ENCODE results near the gene JOSD1.
A peak's percentile ranks its signal among the peaks of the same experiment; 100 is the strongest.

Gene JOSD1

DNA sequence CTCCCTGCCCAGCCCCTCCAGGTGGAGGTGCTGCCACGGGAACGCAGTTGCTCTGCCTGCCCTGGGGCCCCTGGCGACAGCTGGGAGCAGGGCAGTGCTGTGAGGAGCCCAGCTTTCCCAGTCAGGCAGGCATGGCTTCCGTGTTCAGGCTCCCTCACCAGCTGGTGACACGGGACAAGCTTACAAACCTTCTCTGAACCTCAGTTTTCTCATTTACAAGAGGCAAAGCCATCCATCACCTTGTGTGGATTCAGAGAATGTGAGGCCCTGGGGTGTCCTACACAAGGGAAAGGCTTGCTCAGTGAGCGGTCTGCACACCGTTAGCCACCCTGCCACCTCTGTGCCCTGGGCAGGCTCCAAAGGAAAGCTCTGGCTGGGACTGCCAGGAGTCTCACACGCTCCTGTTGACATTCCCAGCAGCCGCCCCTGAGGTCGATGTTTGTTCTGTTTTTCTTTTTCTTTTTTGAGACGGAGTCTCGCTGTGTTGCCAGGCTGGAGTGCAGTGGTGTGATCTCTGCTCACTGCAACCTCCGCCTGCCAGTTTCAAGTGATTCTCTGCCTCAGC is 31.6 kb upstream of the JOSD1 start:
- no peak for DNase-seq

DNA sequence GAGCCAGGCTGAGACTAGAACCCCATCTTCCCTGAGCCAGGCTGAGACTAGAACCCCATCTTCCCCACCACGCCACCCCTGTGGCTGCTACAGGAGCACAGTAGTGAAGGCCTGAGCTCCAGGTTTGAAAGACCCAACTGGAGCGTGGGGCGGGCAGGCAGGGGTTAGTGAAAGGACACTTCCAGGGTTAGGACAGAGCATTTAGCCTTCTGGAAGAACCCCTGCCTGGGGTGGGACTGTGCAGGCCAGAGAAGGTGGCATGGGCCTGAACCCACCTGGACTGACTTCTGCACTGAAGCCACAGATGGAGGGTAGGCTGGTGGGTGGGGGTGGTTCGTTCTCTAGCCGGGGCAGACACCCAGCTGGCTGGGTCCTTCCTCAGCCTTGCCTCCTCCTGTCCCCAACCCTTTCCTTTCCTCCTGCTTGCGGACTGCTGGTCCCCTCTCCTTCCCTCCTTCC is 31.0 kb upstream of the JOSD1 start:
- no peak for DNase-seq

GRCh38 chr22:38730411-38730871 is 29.7 kb upstream of the JOSD1 start:
- DNase-seq = no peak

DNA sequence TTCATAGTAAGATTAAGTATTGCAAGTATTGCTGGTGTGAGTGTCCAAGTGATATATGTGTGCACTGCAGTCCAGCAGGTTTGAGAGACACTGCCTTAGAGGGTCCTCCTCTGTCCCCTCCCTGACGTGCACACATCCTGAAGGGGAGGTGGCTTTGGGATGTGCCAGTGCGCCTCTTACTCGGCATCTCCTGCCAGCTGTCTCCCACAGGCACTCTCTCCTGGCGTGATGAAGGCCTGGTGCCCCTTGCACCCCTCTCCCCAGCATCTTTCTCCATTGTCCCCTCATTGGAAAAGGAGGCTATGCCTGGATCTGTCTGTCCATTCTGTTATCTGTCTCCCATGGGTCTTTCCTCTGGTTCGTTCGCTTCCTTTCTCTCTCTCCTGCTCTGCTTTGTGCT is 29.2 kb upstream of the JOSD1 start:
- no peak for DNase-seq

DNA sequence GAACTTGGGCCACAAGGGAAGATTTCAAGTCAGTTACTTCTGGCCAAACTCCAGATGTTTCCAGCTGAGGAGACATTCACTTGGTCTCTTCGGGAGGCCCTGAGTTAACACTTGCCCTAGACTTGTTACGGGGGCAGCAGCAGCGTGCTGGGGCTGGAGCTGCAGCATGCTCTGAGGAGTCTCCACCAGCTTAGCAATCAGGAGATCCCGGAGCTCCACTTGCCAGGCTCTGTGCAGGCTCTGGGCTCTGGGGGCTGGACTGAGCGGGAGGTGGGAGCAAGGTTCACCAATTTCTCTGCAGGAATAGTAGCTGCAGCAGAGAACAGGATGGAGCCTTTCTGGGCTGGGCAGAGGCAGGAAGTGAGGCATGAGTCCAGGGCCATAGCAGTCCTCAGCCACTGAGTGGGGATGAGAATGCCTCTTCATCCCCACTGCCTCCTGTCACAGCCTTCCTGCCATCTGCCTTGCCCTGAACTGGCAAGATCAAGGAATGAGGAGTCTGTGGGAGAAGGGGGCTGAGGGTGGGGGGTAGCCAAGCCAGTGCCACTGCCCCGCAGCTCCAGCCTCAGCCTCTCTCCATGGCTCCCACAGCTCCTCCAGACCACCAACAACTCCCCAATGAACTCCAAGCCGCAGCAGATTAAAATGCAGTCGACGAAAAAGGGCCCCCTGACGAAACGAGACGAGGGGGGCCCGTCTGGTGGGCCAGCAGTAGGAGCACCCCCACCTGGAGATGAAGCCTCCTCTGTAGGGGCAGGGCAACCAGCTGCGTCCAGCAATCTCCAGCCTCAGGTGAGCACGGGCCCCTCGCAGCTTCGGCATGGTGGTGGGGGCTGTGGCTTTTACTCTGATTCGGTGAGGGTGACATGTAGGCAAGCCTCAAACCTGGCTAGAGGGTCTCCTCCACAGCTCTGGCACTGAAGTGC is 28.4 kb upstream of the JOSD1 start:
- no peak for DNase-seq

DNA sequence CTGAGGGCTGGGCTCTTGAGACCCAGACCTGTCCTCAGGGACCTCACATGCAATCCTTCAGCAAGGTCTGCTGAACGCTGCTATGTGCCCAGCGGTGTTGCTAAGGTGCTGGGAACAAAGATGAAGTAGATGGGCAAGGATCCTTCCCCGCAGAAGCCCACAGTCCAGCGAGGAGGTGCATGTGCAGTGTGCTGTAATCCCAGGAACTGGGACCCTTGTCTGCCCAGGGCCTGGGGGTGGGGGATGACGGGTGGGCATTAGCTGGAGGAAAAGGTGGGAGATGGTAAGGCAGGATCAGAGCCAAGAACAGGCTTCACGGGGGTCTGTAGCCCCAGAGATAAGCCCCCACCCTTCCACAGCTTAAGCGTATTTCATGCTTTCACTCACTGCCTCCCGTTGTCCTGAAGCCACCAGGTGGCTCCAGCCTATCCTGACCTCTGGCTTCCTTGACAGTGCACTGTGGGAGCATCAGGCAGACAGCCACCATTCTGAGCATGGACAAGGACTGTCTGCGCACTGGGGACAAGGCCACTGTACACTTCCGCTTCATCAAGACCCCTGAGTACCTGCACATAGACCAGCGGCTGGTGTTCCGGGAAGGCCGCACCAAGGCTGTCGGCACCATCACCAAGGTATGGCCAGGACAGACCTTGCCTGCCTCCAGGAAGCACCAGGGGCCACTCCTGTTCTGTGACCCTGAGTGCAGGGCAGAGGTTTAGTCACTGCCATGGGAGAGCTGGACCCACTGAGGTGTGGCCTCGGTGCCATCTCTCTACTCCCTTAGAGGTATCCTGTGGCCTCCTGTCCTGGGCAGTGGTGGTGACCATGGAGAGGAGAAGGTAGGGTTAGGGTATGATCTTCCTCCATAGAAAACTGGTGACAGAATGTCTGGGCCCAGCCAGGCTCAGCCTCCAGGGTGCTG is 27.0 kb upstream of the JOSD1 start:
- DNase-seq = no peak

DNA sequence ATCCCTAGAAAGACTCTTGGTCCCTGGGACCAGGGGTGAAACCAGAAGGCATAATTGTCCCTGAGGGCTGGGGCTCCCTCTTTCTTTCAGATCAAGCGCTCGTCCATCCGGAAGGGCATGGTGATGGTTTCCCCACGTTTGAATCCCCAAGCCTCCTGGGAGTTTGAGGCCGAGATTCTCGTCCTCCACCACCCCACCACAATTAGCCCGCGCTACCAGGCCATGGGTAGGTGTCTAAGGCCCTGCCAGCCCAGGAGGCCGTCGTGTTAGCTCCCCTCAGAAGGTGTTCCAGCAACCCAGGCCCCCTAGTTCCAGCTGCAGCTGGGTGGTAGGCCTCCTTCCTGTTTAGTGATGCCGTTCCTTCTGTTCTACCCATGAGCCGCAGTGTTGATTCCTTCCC is 26.4 kb upstream of the JOSD1 start:
- DNase-seq = no peak

- DNase-seq = no peak
These were observed 25.3 kb upstream of the JOSD1 start for GRCh38 chr22:38725900-38726655.

GRCh38 chr22:38724926-38725571 is 24.3 kb upstream of the JOSD1 start:
- peak; percentile 16 for DNase-seq

GRCh38 chr22:38724176-38724575 is 23.4 kb upstream of the JOSD1 start:
- DNase-seq = no peak

GRCh38 chr22:38721551-38721950 is 20.8 kb upstream of the JOSD1 start:
- no peak for DNase-seq

GRCh38 chr22:38720350-38720749 is 19.6 kb upstream of the JOSD1 start:
- DNase-seq = no peak

GRCh38 chr22:38719196-38719595 is 18.5 kb upstream of the JOSD1 start:
- no peak for DNase-seq

- no peak for DNase-seq
These were observed 17.7 kb upstream of the JOSD1 start for GRCh38 chr22:38718414-38718813.

DNA sequence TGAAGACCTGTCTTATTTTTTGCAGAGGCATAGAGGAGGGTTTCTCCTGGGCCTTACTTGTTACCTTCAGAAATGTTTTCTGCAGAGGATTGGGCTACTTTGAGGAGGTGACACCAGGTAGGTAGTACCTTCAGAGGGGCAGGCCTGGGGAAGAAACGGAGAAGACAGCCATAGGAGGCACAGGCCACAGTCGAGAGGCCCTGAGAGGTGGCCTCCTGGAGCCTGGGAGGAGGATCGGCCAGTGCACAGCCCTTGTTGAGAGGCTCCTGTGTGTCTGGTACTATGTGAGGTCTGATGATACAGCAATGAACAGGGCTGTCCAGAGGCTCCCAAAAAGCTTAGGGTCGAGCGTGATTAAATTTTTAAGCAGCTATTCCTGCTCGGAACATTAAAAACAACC is 16.5 kb upstream of the JOSD1 start:
- DNase-seq = no peak

DNA sequence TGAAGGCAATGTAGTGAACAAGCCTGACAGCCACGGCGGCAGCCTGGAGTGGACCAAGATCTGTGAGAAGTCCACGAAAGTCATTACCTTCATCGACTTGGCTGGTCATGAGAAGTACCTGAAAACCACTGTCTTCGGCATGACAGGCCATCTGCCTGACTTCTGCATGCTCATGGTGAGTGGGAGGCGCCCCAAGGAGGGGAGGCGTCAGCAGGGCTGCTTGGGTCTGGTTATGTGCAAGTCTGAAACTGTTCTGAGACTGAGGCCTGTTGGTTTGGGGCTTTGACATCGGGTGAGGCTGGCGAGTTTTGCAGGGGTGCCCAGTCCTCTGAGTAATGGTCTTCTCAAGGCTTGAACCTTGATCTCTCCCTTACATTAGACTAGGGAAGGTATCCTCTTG is 16.1 kb upstream of the JOSD1 start:
- no peak for DNase-seq

DNA sequence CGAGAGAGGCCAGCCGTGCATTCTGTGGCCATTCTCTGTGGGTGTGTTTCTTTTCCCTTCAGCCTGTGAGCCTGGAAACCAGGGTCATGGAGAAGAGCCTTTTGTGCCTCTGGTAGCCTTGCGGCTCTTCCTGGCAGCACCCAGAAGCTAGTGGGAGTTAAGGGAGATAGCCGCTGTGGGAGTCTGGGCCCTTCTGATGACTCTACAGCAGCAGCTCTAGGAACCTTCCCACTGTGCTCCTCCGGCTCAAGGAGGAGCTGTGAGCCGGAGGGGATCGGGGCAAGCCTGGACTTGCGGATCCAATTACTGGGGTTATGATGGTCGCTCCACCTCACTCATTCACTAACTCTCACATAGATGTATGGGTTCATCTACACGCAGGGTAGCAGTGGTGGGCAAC is 15.5 kb upstream of the JOSD1 start:
- DNase-seq = no peak

GRCh38 chr22:38715852-38716251 is 15.1 kb upstream of the JOSD1 start:
- no peak for DNase-seq

- DNase-seq = peak; percentile 80
These were observed 14.5 kb upstream of the JOSD1 start for GRCh38 chr22:38715176-38715764.

DNA sequence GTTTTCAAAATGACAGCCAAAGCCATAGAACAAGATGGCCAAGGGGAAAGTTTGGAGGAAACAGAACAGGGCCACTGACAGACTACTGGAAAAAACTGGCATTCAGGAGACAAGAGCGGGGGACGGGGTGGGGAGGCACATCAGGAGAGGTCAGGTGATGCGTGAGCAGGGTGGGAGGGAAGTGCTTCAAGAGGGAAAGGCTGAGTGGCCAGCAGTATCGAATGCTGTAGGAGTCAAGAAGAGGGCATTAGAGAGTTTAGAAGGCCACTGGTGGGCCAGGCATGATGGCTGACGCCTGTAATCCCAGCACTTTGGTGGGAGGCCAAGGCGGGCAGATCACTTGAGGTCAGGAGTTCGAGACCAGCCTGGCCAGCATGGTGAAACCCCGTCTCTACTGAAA is 13.2 kb upstream of the JOSD1 start:
- DNase-seq = no peak

DNA sequence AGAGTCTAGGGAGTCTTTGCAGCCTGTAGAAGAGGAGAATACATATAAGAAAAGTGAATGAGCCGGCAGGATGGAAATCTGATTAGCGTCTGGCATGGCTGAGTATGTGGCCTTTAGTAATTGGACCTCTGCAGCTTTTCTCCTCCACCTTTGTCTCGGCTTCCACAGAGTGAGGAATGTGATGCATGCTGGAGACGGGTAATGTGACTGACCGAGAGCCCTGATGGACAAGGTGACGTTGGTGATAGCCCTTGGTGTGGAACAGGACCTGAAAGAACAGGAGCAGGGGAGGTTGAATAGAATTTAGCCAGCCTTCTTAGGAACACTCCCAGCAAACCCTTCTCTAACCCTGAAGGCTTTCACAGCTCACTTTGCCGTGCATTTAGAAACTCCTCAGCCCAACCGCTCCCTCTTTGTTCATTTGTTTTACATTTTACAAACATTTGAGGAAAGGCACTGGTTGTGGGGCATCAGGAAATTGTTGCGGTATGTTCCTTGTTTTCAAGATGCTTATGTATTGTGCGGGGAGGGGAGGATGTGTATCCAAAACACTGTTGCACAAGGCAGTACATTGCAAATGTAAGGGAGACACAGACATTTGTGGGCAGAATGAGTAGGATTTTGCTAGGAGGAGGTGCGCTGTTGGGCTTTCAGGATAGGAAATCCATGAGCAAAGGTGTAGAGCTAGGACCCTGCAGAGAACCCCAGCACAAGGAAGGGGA is 11.9 kb upstream of the JOSD1 start:
- DNase-seq = no peak

Measured in NCI-H2029 treated with DMSO at 0.1 percent for 48 hours (cell line).